GM19372 (cell line): ENCODE measurements around the gene UGGT1.

Experiments used
- ATAC-seq: cut with Tn5 transposase; IDR thresholded peaks from one replicate; pipeline ENCODE4 v1.9.1; 2021; ENCODE audit warnings: mild to moderate bottlenecking, low read depth, moderate library complexity; ENCODE audit not compliant: unreplicated experiment

UGGT1 gene

GRCh38 chr2:128109243-128109642 is 18.2 kb downstream of the UGGT1 start:
- no peak for ATAC-seq

- ATAC-seq = no peak
Measured at GRCh38 chr2:128115921-128116623, 25.1 kb downstream of the UGGT1 start.

GRCh38 chr2:128134573-128134972 is 43.6 kb downstream of the UGGT1 start:
- ATAC-seq = no peak

- no peak for ATAC-seq
Measured at GRCh38 chr2:128137094-128137616, 46.2 kb downstream of the UGGT1 start.

- no peak for ATAC-seq
Measured at GRCh38 chr2:128139624-128140023, 48.6 kb downstream of the UGGT1 start.

- ATAC-seq = no peak
Measured at GRCh38 chr2:128145651-128146050, 54.7 kb downstream of the UGGT1 start.

- ATAC-seq = no peak
Measured at GRCh38 chr2:128153786-128154185, 62.8 kb downstream of the UGGT1 start.

GRCh38 chr2:128154225-128154624 is 63.2 kb downstream of the UGGT1 start:
- no peak for ATAC-seq

GRCh38 chr2:128155970-128156369 is 65.0 kb downstream of the UGGT1 start:
- no peak for ATAC-seq

- no peak for ATAC-seq
Measured at GRCh38 chr2:128156812-128157211, 65.8 kb downstream of the UGGT1 start.

GRCh38 chr2:128157644-128158043 is 66.6 kb downstream of the UGGT1 start:
- ATAC-seq = no peak

GRCh38 chr2:128158176-128158575 is 67.2 kb downstream of the UGGT1 start:
- ATAC-seq = no peak

GRCh38 chr2:128159437-128159836 is 68.4 kb downstream of the UGGT1 start:
- ATAC-seq = no peak

- no peak for ATAC-seq
Measured at GRCh38 chr2:128160616-128161275, 69.7 kb downstream of the UGGT1 start.

- no peak for ATAC-seq
Measured at GRCh38 chr2:128162266-128162665, 71.3 kb downstream of the UGGT1 start.

- ATAC-seq = no peak
Measured at GRCh38 chr2:128164311-128164710, 73.3 kb downstream of the UGGT1 start.

- ATAC-seq = no peak
Measured at GRCh38 chr2:128166746-128167353, 75.8 kb downstream of the UGGT1 start.

GRCh38 chr2:128169094-128169493 is 78.1 kb downstream of the UGGT1 start:
- ATAC-seq = no peak

- no peak for ATAC-seq
Measured at GRCh38 chr2:128169497-128169896, 78.5 kb downstream of the UGGT1 start.

- ATAC-seq = no peak
Measured at GRCh38 chr2:128169933-128170709, 79.1 kb downstream of the UGGT1 start.

- no peak for ATAC-seq
Measured at GRCh38 chr2:128170776-128171175, 79.8 kb downstream of the UGGT1 start.
